HG02938 (cell line): ENCODE results near the gene GDPD4.

ENCODE experiments used
- ATAC-seq: cut with Tn5 transposase; IDR thresholded peaks from one replicate; pipeline ENCODE4 v1.9.1; 2021; ENCODE audit warnings: mild to moderate bottlenecking, moderate library complexity; ENCODE audit not compliant: unreplicated experiment

GDPD4 gene

DNA sequence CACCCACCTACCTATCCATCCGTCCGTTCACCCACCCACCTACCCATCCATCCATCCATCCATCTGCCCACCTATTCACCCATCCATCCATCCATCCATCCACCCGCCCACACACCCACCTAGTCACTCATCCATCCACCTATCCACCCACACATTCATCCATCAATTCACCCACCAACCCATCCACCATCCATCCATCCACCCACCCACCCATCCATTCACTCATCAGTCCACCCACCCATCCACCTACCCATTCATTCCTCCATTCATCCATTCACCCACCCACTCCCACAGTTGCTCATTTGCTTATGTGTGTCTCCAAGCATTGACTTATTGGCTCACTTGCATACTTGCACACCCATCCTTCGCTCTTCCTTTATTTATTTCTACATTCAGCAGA lies 123.3 kb downstream of the GDPD4 start:
- no peak for ATAC-seq

DNA sequence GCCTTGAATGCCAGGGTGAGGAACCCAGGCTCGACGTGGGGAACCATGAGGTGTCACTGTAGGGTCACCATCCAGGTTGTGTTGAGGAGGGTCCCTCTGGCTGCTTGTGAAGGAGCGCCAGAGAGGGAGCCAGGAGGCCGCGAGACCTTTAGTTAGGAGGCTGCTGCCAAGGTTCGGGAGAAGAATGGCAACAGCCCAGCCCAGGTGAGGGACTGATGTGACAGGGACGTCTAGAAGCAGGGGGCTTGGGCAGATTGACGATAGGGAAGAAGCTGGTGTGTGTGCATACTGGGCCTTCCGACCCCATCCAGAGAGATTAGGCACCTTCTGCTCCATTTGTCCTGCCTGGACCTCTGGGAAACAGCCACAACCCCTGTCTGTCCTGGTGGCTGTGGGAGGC lies 124.5 kb downstream of the GDPD4 start:
- ATAC-seq, result no peak

DNA sequence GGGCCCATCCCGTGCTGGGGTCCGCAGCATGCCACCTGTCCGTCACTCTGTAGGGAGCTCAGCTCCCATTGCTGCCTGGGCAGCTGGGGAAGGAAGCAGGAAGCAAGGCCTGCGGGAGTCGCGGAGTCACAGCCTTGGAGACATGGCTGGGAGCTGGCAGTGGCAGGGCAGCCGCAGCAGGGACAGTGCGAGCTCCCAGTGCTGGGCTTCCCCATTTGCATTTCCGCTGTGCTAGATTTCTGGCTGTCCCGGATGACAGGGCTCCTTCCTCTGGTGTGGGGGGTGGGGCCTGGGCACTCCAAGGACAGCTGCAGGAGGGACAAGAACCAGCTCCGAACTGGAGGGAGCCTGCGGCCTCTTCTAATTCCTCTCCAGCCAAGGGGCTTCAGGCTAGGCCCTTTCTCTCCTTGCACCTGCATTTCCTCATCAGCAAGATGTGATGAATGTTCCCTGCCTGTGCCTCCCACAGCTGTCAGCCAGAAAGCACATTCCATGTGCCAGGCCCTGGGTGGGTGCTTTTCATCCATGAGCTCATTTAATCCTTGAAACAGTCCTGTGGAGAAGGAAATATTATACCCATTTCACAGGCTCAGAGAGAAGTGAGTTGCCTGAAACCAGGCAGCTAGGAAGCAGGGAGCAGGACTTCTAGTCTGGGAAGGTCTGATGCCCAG lies 125.5 kb downstream of the GDPD4 start:
- no peak for ATAC-seq

DNA sequence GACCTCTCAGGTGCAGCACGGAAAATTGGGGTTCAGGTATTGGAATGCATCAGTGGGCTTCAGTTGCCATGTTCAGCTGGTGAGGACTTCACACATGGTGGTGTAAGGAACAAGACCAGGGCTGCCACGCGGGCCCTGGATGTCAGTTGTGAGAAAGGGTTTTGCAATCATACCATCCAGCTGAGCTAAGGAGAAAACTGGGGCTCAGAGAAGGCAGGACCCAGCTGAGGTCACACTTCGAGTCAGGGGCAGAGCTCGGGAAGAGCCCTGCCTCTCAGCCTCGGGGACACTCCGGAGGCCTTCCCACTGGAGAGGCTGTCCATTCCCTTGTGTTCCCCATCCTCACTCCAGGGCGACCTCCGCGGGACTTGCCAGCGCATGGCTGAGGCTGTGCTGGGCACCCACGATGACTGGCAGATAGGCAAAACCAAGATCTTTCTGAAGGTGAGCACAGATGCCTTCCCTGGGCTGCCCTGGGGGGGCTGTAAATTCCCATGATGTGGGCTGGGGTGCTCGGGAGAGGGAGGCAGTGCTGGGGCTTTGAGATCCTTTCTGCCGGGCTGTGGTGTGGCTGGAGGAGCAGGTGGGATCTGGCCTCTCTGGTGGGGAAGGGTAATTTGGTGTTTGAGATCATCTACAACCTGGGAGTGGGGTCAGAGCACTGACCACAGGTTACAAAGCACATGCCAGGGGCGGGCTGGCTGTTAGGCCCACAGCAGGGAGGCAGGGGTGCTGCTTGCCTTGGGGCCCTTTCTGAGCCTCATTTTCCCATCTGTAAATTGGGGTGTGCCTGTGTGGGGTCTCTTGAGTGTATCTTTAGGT lies 126.3 kb downstream of the GDPD4 start:
- no peak for ATAC-seq

DNA sequence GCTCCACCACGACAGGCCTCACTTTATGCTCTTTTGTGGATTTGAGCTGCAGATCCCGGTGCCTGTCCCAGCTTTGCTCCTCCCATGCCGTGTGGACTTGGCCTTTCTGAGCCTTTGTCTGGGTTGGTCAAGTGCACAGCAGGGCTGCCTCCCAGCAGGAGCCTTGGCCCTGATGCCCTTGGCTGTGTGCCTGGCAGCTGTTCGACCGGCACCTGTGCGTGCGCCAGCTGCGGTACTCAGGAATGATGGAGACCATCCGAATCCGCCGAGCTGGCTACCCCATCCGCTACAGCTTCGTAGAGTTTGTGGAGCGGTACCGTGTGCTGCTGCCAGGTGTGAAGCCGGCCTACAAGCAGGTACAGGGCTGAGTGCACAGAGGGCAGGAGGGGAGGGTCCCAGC lies 126.9 kb downstream of the GDPD4 start:
- ATAC-seq, result no peak

DNA sequence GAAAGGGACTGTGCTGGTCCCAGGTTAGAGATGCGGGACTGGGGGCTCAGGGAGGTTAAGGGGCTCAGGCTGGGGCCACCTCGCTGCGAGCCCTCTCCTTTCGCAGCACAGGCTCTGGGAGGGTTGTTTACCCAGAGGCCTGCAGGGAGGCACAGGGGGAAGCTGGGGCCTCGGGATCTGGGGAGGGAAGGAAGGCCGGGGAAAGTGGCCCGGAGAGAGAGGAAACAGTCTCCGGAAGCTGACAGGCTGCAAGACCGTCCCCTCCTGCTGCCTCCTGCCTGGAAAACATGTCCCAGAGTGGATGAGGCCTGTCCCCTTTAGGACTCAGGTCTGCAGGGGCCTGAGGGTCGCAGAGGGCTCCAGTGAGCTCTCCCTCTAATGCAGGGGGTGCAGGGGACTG lies 128.0 kb downstream of the GDPD4 start:
- ATAC-seq, result no peak

DNA sequence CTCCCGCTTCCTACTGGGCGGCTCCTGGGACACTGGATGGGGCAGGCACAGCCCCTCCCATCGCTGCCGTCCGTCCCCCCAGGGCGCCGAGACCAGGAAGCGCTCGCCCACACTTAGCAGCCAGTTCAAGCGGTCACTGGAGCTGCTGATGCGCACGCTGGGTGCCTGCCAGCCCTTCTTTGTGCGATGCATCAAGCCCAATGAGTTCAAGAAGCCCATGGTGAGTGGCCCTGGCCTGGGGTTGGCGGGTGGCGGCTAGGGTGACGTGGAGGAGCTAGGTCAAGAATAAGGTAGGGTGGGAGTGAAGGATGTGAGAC lies 128.9 kb downstream of the GDPD4 start:
- ATAC-seq, result no peak

DNA sequence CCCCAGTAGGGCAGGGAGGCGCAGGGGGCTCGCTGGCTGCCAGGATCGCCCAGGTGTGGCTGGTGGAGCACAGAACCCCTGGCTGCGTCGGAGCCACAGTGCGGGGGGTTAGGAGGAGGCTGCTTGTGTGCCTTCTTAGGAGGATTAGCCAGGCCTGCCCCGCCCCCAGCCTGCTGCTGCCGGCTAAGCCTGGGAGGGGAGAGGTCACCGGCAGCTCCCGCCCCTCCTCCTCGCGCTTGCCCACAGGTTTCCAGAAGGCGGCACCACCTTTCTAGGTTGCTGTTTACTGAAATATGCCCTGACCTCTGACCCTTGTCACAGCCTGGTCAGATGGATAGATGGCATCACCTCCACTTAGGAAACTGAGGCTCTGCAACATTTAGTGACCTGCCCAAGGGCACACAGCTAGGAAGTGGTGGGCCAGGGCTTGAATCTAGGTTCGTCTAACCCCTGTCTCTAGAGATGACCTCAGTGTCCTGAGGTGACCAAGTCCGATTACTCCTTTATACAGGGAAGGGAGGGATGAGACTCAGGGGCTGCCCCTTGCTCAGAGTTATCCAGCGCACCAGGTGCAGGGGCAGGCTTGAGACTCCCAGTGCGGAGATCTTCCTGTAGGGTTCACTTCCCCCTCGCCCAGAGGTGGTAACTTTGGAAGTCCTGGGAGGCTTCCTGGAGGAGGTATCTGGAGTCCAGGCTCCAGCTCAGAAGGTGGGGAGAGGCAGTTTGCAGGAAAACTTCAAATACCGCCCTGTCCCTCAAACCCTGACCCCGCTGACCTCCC lies 129.4 kb downstream of the GDPD4 start:
- no peak for ATAC-seq

DNA sequence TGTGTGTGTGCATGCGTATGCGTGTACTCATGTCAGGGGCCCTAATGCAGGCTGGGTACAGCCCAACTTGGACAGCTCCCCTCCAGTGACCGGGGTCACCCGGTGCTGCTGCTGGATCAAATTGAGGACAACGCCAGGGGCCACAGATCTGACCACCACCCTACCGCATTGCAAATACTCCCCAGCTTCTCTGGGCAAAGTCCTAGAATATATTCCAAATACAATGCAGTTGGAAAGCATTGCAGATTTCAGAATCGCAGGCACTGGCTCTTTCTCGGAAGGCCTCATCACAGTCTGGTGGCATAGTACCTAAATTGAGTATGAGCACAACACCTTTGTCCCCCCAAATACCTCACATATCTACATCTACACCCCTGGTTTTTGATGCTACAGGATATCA lies 130.2 kb downstream of the GDPD4 start:
- ATAC-seq, result no peak

DNA sequence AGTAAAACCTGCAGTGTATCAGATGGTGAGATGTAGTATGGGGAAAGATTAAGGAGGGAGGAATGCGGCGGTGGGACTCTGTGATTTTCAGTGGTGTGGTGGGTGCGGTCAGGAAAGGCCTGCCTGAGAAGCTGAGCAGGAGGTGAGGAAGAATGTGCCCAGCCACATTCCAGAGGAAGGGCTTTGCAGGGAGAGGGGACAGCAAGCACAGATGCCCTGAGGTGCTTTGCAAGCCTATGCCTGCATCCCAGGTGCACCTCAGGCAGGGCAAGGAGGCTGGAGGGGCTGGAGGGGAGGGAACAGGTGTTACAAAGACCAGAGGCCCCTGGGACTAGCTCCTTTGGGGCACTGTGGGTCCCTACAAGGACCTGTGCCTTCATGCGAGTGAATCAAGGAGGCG lies 131.4 kb downstream of the GDPD4 start:
- no peak for ATAC-seq

DNA sequence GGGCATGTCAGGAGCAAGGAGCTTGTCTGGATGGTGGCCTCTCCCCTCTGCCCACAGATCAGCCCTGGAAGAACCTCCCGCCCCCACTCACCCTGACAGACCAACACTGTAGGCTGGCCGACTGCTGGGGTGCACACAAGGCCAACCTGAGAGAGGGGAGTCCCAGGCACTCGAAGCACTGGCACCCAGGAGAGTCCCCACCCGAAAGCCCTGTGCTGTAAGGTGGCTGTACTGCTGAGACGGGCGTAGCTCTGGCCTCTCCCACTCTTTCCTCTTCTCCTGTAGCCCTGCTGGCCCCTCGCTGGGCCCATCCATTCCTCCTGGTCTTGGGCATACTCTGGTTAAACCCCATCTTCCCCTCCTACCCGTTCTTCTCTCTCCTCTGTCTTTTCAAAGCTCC lies 133.7 kb downstream of the GDPD4 start:
- ATAC-seq, result no peak

DNA sequence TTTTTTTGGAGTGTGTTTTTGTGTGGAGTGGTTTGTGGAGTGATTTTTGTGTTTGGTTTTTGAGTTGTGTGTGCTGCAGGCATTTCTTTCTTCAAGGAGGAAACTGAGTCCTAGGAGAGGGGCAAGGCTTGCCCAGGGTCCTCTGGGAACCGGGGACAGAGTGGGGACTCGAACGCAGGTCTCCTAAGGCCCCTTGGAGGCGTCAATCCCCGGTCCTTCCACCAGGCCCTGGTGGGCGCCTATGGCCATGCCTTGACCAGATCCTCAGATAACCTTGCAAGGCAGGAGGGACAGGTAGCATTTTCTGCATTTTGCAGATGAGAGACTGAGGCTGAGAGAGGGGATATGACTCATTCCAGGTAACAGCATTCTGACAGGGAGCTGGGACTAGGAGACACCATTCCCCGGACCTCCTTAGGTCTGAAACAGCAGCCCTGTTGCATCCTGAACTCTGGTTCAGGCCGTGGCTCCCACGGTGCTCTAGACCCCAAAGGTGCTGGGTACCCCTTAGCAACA lies 134.3 kb downstream of the GDPD4 start:
- no peak for ATAC-seq
